ENCODE data around the gene NSUN6.

Gene NSUN6

GRCh38 chr10:18684416-18684815 lies 33.0 kb upstream of the NSUN6 start:
- Histone ChIP-seq H3K9me3 (ENCODE audit: insufficient read depth, low read depth, low read length) (no peaks in the 10 kb centered on the region), H3K27me3 (ENCODE audit: insufficient read depth, low read length) (no peaks in the 10 kb centered on the region), H3K4me1 (ENCODE audit: control insufficient read depth in 1 of 2, insufficient read depth in 2 of 2, low read length in 2 of 2) (peaks cover 0 to 10% of the 10 kb centered on the region in 2 experiments), H2AFZ (ENCODE audit: insufficient read depth, low read length, poor library complexity) (no peak overlapping the region), H2BK5ac (ENCODE audit: low read depth, low read length, poor library complexity) (no peak overlapping the region), H3K4me2 (ENCODE audit: low read length) (no peak overlapping the region), H3K9ac (ENCODE audit: low read length) (no peak overlapping the region), H3K79me1 (ENCODE audit: low read length) (no peaks in the 10 kb centered on the region), H2BK120ac (ENCODE audit: insufficient read depth, low read length, poor library complexity) (no peak overlapping the region), H3K18ac (ENCODE audit: low read length) (no peak overlapping the region), H4K12ac (ENCODE audit: low read depth, low read length) (no peak overlapping the region), H3K14ac (ENCODE audit: low read length) (no peak overlapping the region), H3K4me3 (ENCODE audit: low read depth, low read length) (no peak overlapping the region), H3K79me2 (ENCODE audit: control insufficient read depth, insufficient read depth, low read length, poor library complexity) (no peaks in the 10 kb centered on the region), H3K36me3 (ENCODE audit: control insufficient read depth in 1 of 2, insufficient read depth in 2 of 2, low read length in 2 of 2) (no peaks in the 10 kb centered on the region), H2BK12ac (ENCODE audit: low read length) (no peak overlapping the region), H2AK5ac (ENCODE audit: low read length) (no peak overlapping the region), H4K91ac (ENCODE audit: low read depth, low read length) (no peak overlapping the region), H3K4ac (ENCODE audit: low read depth, low read length) (no peak overlapping the region), H3K23ac (ENCODE audit: low read length) (no peak overlapping the region), H3K27ac (ENCODE audit: low read depth, low read length) (no peak overlapping the region), H4K8ac (ENCODE audit: low read depth, low read length) (no peak overlapping the region)
- WGBS (ENCODE audit: extremely low coverage, insufficient coverage, insufficient read length): no CpG with 5 or more reads among the region's 1 CpG
- no peak for DNase-seq

DNA sequence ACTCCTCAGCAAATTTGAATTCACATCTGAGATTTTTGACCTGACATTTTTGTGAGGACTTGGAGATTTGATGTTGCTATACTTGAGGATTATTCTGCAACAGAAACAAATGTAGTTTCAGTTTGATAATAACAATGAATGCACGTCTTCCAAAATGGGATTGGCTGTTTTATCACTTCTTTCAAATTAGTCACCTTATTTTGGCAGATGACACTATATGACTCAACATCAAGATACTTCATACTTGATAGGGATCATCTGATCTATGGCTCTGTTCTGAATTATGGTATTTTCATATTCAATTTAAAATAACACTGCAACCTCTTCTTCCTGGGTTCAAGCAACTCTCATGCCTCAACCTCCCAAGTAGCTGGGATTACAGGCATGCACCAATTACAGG lies 32.0 kb upstream of the NSUN6 start:
- H3K4me2 ChIP-seq (ENCODE audit: low read length): no peak overlapping the region
- H3K79me1 ChIP-seq (ENCODE audit: low read length): no peaks in the 10 kb centered on the region
- no peaks in the 10 kb centered on the region for H3K36me3 ChIP-seq (ENCODE audit: control insufficient read depth in 1 of 2, insufficient read depth in 2 of 2, low read length in 2 of 2)
- no peak overlapping the region for H2AK5ac ChIP-seq (ENCODE audit: low read length)
- H2AFZ ChIP-seq (ENCODE audit: insufficient read depth, low read length, poor library complexity): no peak overlapping the region
- no peak overlapping the region for H3K9ac ChIP-seq (ENCODE audit: low read length)
- H3K4ac ChIP-seq (ENCODE audit: low read depth, low read length): no peak overlapping the region
- H2BK12ac ChIP-seq (ENCODE audit: low read length): no peak overlapping the region
- H4K91ac ChIP-seq (ENCODE audit: low read depth, low read length): no peak overlapping the region
- no peak overlapping the region for H3K14ac ChIP-seq (ENCODE audit: low read length)
- no peak overlapping the region for H3K4me3 ChIP-seq (ENCODE audit: low read depth, low read length)
- H2BK120ac ChIP-seq (ENCODE audit: insufficient read depth, low read length, poor library complexity): no peak overlapping the region
- no CpG with 5 or more reads among the region's 1 CpG for WGBS (ENCODE audit: extremely low coverage, insufficient coverage, insufficient read length)
- no peaks in the 10 kb centered on the region for H3K79me2 ChIP-seq (ENCODE audit: control insufficient read depth, insufficient read depth, low read length, poor library complexity)
- H3K27ac ChIP-seq (ENCODE audit: low read depth, low read length): no peak overlapping the region
- no peak overlapping the region for H4K8ac ChIP-seq (ENCODE audit: low read depth, low read length)
- H3K27me3 ChIP-seq (ENCODE audit: insufficient read depth, low read length): no peaks in the 10 kb centered on the region
- H3K4me1 ChIP-seq (ENCODE audit: control insufficient read depth in 1 of 2, insufficient read depth in 2 of 2, low read length in 2 of 2): peaks cover 0 to 10% of the 10 kb centered on the region in 2 experiments
- H3K18ac ChIP-seq (ENCODE audit: low read length): no peak overlapping the region
- H4K12ac ChIP-seq (ENCODE audit: low read depth, low read length): no peak overlapping the region
- no peak overlapping the region for H3K23ac ChIP-seq (ENCODE audit: low read length)
- no peak overlapping the region for H2BK5ac ChIP-seq (ENCODE audit: low read depth, low read length, poor library complexity)
- H3K9me3 ChIP-seq (ENCODE audit: insufficient read depth, low read depth, low read length): no peaks in the 10 kb centered on the region
- DNase-seq: peak in 1 of 2 donors; percentile 17

GRCh38 chr10:18681971-18682411 lies 30.6 kb upstream of the NSUN6 start:
- DNase-seq: peak in 1 of 2 donors; percentile 82
- H3K4ac ChIP-seq (ENCODE audit: low read depth, low read length): no peak overlapping the region
- no peak overlapping the region for H3K14ac ChIP-seq (ENCODE audit: low read length)
- H4K12ac ChIP-seq (ENCODE audit: low read depth, low read length): no peak overlapping the region
- H3K36me3 ChIP-seq (ENCODE audit: control insufficient read depth in 1 of 2, insufficient read depth in 2 of 2, low read length in 2 of 2): peaks cover 0 to under 1% of the 10 kb centered on the region in 2 experiments
- no peak overlapping the region for H2BK120ac ChIP-seq (ENCODE audit: insufficient read depth, low read length, poor library complexity)
- no peak overlapping the region for H3K4me3 ChIP-seq (ENCODE audit: low read depth, low read length)
- no peak overlapping the region for H2BK12ac ChIP-seq (ENCODE audit: low read length)
- no peak overlapping the region for H3K18ac ChIP-seq (ENCODE audit: low read length)
- H3K23ac ChIP-seq (ENCODE audit: low read length): no peak overlapping the region
- no peak overlapping the region for H3K9ac ChIP-seq (ENCODE audit: low read length)
- H3K27ac ChIP-seq (ENCODE audit: low read depth, low read length): peak overlapping the region; percentile 88
- WGBS (ENCODE audit: extremely low coverage, insufficient coverage, insufficient read length): no CpG with 5 or more reads among the region's 4 CpGs
- H4K91ac ChIP-seq (ENCODE audit: low read depth, low read length): no peak overlapping the region
- no peak overlapping the region for H2AK5ac ChIP-seq (ENCODE audit: low read length)
- H3K9me3 ChIP-seq (ENCODE audit: insufficient read depth, low read depth, low read length): no peaks in the 10 kb centered on the region
- no peak overlapping the region for H2BK5ac ChIP-seq (ENCODE audit: low read depth, low read length, poor library complexity)
- H3K4me2 ChIP-seq (ENCODE audit: low read length): peak overlapping the region; percentile 18
- H3K79me2 ChIP-seq (ENCODE audit: control insufficient read depth, insufficient read depth, low read length, poor library complexity): no peaks in the 10 kb centered on the region
- H3K4me1 ChIP-seq (ENCODE audit: control insufficient read depth in 1 of 2, insufficient read depth in 2 of 2, low read length in 2 of 2): peaks cover 0 to 10% of the 10 kb centered on the region in 2 experiments
- no peak overlapping the region for H4K8ac ChIP-seq (ENCODE audit: low read depth, low read length)
- no peaks in the 10 kb centered on the region for H3K27me3 ChIP-seq (ENCODE audit: insufficient read depth, low read length)
- H3K79me1 ChIP-seq (ENCODE audit: low read length): no peaks in the 10 kb centered on the region
- no peak overlapping the region for H2AFZ ChIP-seq (ENCODE audit: insufficient read depth, low read length, poor library complexity)

DNA sequence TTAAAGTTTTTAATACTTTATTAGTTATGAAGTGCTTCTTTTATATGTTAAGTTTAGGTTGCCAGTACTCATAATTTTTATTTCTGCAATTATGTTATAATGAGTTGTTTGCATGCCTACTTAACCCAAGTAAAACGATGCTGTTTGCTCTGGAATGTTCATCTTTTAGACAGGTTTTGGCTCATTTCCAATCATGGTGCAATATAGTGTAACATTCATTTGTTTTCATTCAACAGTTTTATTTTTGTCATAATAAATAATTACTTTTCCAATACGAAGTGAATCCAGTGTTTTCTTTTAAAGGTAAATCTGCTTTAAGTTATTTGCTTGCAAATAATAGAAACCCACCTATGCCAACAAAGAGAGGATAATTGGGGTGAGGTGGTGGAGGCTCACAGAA lies 30.0 kb upstream of the NSUN6 start:
- Histone ChIP-seq H2BK120ac (ENCODE audit: insufficient read depth, low read length, poor library complexity) (no peak overlapping the region), H3K79me2 (ENCODE audit: control insufficient read depth, insufficient read depth, low read length, poor library complexity) (no peaks in the 10 kb centered on the region), H3K4me3 (ENCODE audit: low read depth, low read length) (no peak overlapping the region), H2AK5ac (ENCODE audit: low read length) (no peak overlapping the region), H3K18ac (ENCODE audit: low read length) (no peak overlapping the region), H2AFZ (ENCODE audit: insufficient read depth, low read length, poor library complexity) (no peak overlapping the region), H3K9me3 (ENCODE audit: insufficient read depth, low read depth, low read length) (no peaks in the 10 kb centered on the region), H3K27me3 (ENCODE audit: insufficient read depth, low read length) (no peaks in the 10 kb centered on the region), H3K36me3 (ENCODE audit: control insufficient read depth in 1 of 2, insufficient read depth in 2 of 2, low read length in 2 of 2) (peaks cover 0 to 2% of the 10 kb centered on the region in 2 experiments), H3K79me1 (ENCODE audit: low read length) (no peaks in the 10 kb centered on the region), H3K27ac (ENCODE audit: low read depth, low read length) (peak overlapping the region; percentile 88), H3K4me1 (ENCODE audit: control insufficient read depth in 1 of 2, insufficient read depth in 2 of 2, low read length in 2 of 2) (peaks cover 0 to 10% of the 10 kb centered on the region in 2 experiments), H3K9ac (ENCODE audit: low read length) (no peak overlapping the region), H3K4me2 (ENCODE audit: low read length) (no peak overlapping the region), H4K12ac (ENCODE audit: low read depth, low read length) (no peak overlapping the region), H4K8ac (ENCODE audit: low read depth, low read length) (no peak overlapping the region), H3K14ac (ENCODE audit: low read length) (no peak overlapping the region), H3K23ac (ENCODE audit: low read length) (no peak overlapping the region), H2BK12ac (ENCODE audit: low read length) (no peak overlapping the region), H4K91ac (ENCODE audit: low read depth, low read length) (no peak overlapping the region), H3K4ac (ENCODE audit: low read depth, low read length) (no peak overlapping the region), H2BK5ac (ENCODE audit: low read depth, low read length, poor library complexity) (no peak overlapping the region)
- no CpG with 5 or more reads among the region's 2 CpGs for WGBS (ENCODE audit: extremely low coverage, insufficient coverage, insufficient read length)
- DNase-seq: peak in 1 of 2 donors; percentile 27
